Measurements from ENCODE around the gene TP53I13.

The TP53I13 gene

DNA sequence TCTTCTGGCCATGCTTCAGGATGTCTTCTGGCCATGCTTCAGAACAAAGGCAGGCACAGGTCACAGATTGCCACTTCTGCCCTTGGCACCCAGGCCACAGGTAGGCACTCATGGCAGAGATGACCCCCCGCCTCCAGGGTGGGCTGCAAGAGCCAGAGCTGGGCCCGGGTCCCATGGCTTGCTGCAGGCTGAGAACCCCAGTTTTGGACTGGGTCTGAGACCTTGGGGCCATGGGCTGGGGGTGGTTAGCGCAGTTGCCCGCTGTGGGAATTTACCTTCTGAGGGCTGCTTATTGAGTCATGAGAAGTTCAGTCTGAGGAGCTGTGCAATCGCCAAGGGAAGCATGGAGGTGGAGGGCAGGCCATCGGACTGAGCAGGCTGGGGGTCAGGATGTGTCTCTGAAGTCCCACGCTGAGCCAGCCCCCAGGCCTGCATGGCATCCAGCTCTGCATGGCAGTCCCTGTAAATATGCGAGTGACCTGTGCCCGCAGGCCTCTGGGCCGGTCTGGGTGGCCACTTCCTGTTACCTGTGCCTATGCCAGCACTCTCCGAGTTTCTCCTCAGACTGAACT is 26.1 kb downstream of the TP53I13 start:
- DNase-seq, result no peak

DNA sequence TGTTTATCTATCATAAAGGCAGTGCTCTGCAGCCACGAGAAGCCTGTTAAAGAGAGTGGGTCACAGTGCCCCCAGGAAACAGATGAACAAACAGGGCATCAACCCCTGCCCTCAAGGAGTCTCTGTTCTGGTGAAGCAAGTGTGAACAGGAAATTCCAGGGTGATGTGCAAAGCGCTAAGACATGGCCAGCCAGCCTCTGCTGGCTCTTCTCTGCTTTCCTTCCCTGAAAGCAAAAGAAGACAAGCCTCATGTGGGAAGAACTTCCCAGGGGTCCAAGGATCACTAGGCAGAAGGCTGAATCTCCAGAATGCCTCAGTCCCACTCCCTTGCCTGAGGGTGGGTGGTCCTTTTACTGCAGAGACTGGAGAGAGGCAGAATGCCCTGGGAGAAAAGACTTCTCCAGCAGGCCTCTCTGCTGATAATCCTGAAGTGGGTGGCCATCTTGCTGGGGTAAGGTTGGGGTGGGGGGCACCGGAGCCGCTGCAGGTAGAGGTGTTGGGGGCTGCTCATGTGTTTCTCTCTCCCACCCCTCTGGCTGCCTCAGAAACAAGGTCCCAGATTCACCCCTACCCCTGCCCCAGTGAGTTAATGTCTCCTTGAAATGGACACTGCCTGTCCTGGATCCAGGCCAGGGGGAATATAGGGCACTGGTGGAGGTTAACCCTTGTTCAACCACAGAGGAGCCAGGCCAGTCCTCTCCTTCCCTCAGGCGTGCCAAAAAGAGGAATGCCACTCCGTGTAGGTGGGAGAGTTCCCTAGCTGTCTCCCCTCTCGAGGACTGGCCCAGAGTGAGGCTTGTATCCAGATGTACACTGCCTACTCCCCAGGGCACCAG is 26.8 kb downstream of the TP53I13 start:
- no peak for DNase-seq

DNA sequence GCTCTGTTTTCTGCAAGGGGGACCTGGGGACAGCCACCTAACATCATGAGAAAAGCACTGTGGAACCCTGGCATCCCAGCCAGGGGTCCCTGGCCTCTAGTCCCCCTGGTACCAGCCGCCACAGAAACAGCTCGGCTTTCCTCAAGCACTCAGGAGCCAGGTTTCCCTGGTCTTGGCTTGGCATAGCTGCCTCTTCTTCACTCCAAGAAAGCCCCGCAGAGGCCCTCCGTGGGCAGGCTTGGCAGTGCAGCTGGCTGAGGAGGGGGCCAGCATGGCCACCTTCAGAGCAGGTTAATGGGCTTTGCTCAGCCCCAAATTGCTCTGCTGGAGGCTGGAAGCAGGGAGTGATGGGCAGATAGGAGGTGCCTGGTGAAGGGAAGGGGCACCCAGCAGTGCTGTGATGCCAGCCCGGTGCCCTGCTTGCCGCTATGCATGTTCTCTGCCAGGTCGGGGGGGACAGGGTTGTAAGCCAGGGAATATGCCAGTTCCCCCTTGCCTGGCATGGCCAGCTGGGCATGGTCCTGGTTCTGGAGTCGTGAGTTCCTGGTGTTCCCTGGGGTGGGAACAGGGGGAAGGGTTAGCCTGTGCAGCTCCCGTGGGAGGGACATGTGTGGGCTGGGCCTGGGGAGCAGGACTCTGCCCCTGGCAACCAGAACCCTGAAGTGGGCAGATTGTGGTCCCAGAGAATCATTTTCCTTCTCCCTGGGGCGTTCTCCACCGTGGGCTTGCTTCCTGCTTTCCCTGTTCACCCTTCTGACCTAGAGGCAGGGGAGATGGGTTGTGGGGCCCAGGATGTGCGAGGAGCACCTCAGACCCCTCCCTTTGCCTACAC is 27.7 kb downstream of the TP53I13 start:
- no peak for DNase-seq

- no peak for DNase-seq
Measured at GRCh38 chr17:29596811-29597210, 28.3 kb downstream of the TP53I13 start.

- DNase-seq, result no peak
Measured at GRCh38 chr17:29597361-29598172, 29.1 kb downstream of the TP53I13 start.

DNA sequence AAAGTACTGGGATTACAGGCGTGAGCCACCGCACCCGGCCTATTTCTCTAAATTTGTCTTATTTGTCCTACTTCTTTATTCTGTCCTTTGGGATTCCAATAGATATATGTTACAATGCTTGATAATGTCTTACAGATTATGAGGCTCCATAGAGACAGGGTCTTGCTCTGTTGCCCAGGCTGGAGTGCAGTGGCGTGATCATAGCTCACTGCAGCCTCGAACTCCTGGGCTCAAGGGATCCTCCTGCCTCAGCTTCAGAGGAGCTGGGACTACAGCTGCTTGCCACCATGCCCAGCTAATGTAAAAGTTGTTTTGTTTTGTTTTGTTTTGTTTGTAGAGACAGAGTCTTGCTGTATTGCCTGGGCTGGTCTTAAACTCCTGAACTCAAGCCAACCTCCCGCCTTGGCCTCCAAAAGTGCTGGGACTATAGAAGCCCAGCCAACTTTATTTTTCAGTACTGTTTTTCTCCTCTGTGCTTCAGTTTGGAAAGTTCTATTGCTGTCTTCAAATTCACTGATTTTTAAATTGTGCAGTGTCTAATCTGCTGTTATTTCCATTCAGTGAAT is 34.7 kb downstream of the TP53I13 start:
- no peak for DNase-seq

GRCh38 chr17:29607557-29608195 is 39.2 kb downstream of the TP53I13 start:
- no peak for DNase-seq

DNA sequence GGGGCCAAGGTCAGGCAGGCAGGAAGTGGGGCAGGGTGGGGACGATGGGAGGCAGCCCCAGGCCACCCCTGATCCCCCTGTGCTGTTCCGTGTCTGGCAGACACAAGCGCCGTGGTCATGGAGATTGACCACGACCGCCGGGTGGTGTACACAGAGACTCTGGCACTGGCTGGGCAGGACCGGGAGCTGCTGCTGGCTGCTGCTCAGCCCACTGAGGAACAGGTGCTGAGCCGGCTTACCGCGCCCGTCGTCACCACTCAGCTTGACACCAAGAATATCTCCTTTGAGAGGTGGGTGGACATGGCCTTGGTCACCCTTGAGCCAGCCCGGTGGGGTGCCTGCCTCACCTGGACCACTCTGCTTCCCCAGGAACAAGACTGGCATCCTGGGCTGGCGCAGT is 40.5 kb downstream of the TP53I13 start:
- DNase-seq, result no peak

- DNase-seq, result no peak
Measured at GRCh38 chr17:29610395-29610794, 41.9 kb downstream of the TP53I13 start.

GRCh38 chr17:29611351-29612093 is 43.0 kb downstream of the TP53I13 start:
- no peak for DNase-seq

DNA sequence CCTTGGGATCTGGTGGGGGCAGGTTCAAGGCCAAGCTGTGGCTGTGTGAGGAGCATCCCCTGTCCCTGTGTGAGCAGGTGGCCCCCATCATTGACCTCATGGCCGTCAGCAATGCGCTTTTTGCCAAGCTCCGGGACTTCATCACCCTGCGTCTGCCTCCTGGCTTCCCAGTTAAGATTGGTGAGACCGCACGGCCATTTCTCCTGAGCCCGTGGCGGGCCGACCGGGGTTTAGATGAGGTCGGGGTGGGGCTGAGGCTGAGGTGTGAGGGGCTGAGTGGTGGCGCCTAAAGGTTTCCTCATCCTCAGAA is 43.5 kb downstream of the TP53I13 start:
- no peak for DNase-seq

GRCh38 chr17:29612404-29613280 is 44.1 kb downstream of the TP53I13 start:
- no peak for DNase-seq

- peak; percentile 84 to 95 (median 90) for DNase-seq
Measured at GRCh38 chr17:29613352-29613837, 44.9 kb downstream of the TP53I13 start.

DNA sequence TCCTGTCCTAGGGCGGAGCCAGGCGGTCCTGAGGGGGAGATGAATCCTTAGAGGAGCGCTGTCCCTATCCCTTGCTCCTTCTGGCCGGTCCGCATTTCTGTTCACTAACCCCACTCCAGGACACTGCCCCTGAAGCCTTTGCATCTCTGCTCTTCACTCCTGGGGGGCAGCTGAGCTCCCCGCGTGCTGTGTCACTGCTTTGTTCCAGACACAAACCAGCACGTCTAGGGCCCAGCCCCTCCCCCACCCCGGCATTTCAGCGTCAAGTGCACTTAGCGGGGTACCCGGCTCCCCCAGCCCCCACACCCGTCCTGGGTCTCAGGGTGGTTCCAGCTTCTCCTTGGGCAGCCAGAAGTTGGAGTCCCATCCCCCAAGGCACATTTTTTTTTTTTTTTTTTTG is 45.4 kb downstream of the TP53I13 start:
- no peak for DNase-seq

DNA sequence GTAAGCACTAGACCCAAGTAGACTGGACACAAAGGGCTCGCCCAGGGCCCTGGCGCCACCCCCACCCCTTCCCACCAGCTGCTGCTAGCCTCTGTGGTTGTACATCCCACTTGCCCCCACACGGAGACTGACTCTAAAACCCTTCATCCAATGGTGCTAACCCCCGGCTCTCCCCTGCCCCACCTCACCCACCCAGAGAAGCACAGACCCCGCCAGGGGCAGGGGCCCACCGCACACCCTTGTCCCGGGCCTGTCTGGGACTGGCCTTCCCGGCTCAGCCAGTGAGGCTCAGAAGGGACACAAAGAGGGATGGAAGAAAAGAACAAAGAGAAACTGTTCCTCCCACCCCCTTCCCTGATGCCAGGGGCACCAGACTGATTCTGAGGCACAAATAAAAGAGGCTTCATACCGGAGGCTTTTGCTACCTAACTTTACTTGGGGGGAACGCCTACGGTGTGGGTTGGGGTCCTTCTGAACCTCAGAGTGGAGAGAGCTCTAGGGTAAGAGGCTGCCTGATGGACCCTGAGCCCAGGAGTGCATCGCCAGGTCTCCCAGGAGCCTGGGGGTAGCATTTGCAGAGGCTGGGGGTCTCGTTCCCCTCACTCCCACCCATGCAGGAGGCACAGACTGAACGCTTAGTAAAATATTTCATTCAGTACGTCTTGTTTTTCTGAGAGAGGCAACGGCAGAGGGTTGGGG is 46.0 kb downstream of the TP53I13 start:
- no peak for DNase-seq

DNA sequence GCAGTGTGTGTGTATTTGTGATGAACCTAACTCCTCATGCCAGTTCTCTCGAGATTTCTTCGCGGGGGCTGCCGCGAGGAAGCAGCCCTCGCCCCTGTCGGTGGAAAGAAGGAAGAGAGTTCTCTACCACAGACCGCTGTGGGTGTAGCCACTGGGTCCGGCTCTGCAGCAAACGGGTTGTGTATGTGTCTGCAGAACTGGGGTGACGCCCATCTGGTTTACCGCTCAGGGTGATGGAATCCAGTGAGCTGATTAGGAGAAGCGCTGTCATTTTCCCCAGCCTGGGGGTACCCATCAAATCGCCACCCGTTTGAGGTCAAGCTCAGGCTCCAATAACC is 46.5 kb downstream of the TP53I13 start:
- DNase-seq, result peak in 2 of 4 experiments; percentile 33 to 43

DNA sequence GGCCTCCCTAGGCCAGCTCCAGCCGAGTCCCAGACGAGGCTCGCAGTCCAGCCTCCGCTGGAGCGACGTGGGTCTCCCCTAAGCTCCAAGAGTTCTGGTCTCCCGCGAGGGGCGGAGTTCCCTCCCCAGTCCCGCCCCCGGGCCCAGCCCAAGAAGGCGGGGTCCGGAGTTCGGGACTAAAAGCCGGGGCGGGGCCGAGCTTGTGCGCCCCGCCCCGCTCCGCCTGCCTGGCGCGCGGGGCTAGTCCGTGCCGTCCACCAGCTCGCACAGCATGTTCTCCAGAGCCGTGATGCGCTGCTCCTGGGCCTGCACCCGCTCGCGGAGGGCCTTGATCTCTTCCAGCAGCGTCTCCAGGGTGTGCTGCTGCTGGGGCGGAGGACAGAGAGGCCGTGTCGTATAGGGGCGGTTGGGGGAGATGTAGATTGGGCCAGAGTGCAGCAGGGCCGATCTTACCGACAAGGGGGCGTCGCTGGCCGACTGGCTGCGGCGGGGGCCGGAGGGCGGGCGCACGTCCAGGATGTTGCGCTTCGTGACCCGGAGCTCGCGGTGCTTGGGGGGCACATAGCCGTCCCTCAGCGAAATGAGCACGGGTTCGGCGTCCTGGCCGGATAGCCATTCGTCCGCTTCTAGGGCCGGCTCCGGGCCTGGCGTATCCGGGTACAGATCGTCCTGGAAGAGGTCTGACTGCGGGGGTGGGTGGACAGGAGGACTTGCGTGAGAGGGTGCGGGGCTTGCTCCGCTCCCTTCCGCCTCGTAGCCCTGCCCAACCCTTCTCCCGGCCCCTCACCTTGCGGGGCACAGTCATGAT is 47.2 kb downstream of the TP53I13 start:
- peak; percentile 38 to 81 (median 58) for DNase-seq

GRCh38 chr17:29616300-29617048 is 48.0 kb downstream of the TP53I13 start:
- no peak for DNase-seq
